Islet precursor cell (in vitro differentiated cells): ENCODE measurements around the gene ACVR1B.

Source experiments
- DNase-seq: peaks from one replicate; pipeline ENCODE4 v3.0.0-alpha.2; 2018

ACVR1B gene

DNA sequence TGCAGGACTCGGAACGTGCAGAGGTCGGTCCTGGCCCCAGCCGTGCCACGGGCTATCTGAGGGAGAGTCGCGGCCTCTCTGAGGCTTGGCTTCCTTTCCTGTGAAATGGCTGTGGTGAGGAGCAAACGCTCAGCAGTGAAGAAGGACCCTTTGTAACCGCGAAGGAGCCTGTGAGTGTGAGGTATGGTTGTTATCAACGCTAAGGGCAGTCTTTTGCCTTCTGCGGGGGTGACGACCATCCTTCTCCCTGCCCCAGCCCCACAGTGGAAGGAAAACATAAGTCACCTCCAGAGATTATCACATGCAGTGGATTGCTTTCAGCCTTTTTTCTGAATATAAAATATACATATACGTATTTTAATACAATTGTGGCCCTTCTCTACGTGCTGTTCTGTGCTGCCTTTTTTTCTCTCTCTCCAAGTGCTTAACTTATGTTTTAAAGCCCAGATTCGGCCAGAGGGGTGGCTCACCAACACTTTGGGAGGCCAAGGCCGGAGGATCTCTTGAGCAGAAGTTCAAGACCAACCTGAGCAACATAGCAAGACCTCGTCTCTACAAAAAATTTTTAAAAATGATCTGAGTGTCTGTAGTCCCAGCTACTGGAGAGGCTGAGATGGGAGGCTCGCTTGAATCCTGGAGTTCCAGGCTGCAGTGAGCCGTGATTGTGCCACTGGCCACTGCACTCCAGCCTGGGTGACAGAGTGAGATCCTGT, 72.6 kb downstream of the ACVR1B start:
- DNase-seq, result no peak

DNA sequence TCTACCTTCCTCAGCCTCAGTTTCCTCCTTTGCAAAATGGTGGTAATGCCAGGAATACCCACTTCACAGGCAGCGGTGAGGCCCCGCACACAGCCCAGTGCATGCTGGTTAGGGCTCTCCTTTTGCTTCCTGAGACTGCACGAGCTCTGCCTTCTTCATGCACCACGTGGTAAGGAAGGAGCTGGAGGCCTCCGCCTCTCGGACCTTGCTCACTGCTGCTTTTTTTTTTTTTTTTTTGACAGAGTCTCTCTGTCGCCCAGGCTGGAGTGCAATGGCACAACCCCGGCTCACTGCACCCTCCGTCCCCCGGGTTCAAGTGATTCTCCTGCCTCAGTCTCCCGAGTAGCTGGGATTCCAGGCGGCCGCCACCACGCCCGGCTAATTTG, 73.3 kb downstream of the ACVR1B start:
- no peak for DNase-seq

DNA sequence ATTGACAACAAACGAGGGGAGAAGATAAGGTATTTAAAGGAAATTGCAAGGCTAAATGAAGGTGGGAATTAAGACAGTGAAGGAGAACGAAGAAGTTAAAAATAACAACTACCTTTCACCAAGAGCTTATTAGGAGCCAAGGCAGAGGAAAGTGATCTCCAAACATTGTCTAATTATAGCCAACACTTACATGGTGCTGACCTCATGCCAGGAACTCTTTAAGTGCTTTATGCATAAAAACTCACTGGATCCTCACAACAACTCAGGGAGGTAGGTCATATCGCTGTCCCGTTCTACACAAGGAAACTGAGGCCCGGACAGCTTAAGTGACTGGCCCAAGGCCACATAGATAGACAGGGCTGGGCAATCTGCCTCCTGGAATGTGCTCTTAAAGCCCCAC, 74.8 kb downstream of the ACVR1B start:
- no peak for DNase-seq

DNA sequence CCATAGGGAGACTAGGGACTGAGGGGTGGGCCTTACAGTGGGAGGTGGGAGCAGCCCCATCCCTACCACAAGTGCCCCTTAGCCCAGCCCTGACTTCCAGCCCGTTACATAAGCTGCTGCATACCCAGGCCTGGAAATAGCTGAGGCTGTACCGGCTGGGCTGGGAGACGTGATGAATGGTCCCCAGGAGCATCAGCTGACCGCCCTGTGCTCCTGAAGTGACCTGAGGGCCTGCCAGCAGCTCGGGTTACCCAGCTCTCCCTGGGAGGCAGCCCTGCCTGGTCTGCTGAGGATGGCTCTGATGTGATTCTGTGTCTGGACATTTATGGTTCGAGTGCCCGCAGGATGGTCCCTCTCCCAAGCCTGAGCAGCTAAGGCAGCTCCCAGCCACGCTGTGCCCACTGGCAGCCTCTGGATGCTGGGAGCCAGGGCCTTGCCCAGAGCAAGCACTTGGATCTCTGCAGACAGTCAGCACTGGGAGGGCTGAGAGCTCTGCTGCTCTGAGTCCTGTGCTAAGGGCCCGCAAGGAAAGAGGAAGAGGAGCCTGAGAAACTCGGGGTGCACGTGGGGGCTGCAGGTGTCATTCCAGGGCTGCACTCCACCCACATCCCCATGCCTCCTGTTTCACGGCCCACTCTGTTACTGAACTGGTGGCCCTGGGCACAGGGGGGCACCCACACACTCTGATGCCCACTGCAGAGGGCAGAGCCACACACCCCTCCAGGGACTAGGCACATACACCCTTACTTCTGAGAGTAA, 75.8 kb downstream of the ACVR1B start:
- DNase-seq, result peak; percentile 86

DNA sequence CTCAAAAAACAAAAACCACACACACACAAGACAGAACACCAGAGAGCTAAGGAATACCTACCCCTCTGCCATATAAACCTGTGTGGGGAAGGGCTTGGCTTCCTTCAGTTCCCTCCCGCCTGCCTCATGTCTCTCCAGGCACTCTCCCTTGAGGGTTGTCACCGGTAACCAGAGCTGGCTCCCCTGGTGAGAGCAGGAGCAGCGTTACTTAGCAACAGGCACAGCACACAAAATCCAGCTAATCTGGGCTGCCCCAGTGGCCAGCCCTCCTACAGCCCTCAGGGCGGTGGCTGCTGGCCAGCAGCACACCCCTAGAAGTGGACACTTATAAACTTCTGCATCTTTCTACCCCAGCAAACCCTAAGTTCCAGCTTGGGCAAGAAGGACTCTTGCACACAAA, 78.2 kb downstream of the ACVR1B start:
- peak; percentile 95 for DNase-seq

DNA sequence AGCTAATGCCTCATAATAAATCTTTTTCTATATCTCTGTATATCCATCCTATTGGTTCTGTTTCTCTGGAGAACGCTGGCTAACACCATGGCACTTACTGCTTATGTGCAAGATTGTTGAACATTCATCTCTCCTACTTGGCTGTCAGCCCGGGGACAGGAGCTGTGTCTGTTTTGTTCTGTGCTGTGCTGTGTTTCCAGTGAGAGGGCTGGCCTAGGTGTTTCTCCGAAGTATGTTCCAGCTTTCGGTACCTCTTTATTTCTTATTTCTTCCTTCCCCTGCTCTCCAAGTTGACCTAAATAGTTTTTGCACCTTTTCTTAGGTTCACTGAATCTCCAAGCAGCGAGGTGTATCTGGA, 80.9 kb downstream of the ACVR1B start:
- DNase-seq, result no peak

DNA sequence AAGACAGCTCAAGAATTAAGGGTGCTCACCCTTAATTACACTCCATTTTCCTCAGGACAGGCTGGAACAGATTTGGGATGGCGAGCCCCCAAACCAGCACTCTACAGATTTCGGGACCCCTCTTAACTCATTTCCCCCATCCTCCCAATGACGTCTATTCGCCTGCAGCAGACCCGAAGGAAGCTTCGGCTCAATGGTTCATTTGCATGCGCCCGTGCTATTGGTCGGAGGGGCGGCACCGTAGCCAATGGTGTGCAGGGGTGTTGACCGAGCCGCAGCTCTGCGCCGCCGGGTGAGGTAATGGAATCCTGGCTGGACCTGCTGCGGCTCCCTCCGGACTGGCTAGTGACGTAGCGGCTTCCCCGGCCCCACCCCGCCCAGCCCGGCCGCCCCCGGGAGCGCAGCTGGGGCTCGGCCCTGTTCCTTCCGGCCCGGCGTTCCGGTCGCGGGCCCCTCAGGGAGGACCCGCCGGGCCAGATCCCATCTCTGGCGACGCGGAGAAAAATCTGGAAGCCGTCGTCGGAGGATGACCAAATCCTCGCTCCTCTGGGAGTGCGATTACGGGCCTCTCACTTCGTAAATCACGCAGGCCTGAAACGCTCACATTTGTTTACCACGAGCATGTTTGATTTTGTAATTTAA, 81.4 kb downstream of the ACVR1B start:
- DNase-seq, result peak; percentile 100

DNA sequence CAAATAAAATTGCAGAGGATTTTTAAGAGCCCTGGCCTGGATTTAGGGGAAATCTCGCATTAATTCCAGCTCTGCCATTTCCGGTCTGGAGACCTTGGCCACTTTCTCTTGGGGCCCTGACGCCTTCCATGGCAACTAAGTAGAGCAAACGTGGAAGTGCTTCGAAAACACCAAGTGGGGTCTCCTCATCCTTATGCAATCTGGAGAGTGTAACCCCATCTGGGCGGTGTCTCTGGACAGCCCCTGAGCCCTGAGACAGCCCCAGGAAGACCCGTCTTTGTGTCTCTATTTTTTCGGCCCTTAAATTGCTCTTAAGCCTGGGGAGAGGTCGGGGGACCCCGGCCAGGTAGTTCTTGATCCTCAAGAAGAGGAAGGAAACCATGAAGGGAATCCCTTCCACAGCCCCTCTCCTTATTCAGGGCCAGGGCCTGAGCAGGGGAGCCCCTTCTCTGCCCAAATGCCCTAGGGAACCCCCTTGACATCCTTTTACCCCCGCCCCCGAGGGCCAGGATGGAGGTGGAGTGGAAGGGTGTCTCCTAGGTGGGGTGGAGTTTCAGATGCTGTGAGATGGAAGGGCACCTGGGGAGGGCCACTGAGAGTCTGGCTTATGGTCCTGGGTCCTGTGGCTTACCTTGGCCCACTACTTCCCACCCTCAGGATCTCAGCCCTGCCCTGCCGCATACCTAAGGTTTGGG, 82.1 kb downstream of the ACVR1B start:
- no peak for DNase-seq

DNA sequence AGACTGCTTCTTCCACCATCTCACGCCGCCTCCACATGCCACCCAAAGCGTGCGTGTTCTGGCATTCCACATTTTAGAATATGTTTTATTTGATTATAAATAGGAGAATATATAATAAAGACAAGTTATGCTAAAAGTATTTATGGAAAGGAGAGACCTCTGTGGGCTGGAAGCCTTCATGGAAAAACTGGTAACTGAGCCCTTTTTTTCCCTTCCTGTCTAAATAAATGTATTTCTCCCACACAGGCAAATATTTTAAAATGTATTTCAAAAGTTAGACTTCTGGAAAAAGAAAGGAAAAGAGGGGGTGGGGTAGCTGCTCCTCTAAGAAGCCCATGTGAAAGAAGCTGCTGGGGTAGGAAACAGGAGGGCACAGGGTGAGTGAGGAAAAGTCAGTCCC, 83.7 kb downstream of the ACVR1B start:
- DNase-seq, result no peak

DNA sequence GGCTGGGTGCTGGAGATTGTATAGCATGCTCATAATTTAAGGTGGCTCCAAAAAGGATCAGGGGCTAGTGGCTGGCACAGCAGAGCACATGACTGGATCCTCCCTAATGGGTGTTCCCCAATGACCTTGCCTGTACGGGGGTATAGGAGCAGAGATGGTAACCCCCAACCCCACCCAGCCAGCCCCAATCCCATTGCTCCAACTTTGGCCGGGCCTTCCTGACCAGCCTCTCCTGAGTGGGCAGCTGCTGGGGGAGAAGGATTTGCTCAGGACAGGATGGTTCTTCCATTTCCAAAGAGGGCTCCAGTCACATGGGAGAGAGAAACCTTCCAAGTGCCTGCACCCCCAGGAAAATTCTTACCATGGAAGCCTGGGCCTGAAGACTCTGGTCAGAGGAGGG, 84.4 kb downstream of the ACVR1B start:
- no peak for DNase-seq

DNA sequence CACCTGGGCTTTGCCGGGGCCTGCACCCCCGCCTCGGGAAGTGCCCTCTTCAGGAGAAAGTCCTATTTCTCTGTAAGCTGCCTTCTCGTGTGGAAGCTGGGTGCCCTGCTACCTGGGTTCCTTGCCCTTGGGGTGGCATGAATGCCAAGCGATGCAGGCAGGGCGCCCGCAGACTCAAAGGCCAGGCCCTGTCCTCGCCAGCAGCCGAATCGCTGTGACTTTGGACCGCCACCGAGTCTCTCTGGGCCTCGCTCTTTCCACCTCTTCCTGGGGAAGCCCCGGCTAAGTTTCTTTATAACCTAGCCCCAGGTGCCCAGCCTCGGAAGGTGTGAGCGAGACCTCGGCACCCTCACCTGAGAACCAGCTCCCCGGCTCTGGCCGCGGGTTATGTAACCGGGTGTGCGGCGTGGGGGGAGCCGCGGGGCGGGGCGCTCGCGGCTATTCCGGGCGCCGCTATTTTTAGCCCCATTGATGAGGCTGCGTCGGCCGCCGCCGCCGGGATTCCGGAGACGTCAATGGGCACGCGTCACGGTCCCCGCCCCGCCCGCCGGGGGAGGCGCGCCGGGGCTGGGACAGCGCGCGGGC, 85.2 kb downstream of the ACVR1B start:
- peak; percentile 91 for DNase-seq

DNA sequence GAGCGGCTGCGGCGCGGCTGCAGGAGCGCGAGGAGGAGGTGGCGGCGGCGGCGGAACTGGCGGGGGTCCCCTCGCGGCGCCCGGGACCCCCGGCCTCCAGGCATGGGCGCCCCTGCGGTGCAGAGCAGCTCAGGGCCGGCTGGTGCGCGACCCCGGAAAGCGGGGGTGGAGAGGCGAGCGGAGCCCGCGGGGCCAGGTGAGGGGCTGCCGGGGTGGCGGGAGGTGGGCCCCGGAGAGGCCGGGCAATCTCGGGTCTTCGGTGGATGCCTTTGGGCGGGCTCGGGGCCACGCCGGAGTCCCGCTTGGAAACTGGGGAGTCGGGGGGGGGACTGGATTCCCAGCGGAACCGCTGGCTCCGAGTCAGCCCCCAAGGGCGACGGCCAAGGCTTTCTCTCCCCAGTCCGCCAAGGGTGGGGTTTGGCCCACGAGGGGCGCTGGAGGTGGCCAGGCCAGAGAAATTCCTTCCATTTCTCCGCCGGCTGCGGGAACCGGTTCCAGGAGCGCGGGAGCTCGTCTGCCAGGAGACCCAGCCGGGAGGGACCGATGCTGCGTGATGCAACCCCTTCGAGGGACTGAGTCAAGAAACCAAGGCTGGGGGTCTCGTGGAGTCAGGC, 85.9 kb downstream of the ACVR1B start:
- peak; percentile 91 for DNase-seq

DNA sequence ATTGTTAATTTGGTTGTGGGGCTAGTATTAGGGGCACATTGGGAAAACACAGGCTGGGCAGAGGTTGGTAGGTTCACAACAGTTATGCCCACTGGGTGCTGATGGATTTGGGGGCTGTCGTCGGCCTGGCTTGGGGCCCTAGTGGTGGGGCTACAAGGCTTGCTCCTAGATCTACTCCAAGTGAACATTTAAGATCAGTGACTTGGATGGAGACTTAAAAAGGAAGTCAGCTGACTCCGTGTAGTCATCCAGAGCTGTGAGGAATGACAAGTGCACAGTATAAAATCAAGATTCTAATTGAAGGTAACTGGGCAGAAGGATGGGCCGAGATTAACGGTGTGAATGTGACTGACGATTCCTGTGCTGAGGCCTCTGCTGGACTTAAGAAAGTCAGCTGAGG, 86.9 kb downstream of the ACVR1B start:
- DNase-seq, result no peak

DNA sequence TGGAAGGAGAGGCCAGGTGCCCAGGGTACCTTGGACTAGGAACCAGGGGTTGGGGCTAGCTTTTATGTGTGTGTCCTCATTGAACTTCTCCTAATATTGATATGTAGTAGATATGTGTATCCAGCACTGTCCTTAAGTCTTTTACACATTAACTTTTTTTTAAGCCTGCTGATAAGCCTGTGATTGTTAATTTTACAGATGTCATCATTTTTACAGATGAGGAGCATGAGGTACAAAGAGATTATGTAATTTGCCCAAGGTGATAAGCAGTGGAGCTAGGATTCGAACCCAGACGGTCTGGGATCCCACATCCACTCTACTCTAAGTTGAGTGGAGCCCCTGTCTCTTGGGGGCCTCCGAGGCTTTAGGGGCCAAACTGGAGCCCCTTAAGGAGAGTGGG, 89.5 kb downstream of the ACVR1B start:
- no peak for DNase-seq

DNA sequence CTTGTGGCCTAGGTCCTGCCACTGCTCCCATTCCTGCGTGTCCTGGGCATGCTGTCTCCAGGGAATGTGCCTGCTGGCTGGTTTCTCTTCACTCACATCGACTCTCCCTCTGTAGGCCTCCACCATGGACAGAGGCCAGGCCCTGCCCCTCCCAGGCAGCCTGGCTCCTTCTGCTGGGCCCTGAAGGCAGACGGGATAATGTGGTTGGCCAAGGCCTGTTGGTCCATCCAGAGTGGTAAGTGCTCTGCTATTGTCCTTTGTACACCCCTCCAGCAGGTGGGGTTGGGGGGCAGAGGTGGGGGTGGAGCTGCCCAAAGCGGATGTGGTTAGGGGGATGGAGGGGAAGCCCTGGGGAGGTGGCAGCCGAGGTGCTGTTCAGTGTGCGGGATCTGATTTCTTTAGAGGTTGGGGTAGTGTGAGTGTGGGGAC, 90.2 kb downstream of the ACVR1B start:
- DNase-seq, result peak; percentile 87

DNA sequence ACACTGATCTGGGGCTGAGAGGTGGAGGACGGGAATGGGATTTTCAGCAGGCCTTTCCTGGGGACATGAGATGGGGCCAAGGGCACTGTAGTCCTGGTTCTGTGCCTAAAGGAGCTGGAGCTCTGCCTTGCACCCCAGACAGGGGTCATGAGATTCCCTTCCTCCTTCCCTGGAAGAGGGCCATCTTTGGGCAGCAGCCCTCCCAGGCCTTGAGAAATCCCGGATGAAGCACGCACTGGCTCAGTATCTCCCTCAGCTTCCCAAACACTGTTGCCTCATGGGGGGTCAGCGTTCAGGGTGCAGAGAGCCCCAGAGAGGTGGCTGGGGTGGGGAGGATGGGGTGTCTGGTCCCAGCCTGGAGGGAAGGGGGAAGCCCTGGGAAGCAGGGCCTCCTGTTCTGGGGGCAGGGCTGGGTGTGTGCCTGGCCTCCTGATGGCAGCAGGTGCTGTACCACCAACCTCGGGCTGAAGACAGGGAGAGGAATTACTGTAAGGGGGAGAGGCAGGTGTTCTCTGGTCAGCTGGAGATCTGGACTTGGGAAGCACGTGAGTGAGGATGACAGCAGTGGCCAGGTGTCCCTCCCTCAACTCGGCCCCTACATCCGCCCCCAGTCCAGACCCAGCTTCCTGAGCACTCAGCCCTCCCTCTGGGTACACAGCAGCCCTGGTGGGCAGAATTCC, 91.3 kb downstream of the ACVR1B start:
- no peak for DNase-seq

DNA sequence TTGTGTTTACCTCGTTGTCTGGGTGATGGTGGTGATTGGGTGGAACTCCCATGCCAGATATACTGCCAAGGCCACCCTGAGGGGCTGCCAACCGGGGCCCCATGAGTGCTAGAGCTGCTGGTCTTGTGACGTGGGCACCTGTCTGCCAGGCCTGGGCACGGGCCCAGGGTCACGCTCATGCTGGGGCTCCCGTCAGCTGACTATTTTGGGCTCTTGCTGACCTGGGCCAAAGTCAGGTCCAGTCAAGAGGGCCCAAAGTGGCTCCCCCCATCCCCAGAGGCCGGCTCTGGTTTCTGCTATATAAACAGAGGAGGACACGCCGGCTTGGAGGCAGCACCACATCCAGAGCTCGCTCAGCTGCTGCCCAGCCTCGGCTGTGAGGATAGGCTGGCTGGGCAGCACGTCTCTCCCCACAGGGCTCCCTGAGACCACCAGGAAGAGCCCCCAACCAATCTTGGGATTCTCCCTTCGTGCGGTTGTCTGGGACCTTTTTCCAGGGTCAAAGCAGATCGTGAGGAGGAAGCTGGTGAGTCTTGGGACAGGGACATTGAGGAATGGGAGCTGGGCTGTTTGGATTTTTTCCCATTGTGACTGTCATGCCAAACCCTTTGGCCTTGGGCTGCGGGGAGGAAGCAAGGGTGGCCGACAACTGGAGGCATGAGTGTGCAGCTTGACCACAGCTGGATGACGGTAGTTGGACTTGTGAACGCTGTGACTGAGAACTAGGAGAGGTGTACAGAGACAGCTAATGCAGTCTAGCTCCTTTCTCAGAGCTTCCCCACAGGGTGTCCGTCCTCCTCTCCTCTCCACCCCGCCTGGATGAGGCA, 92.1 kb downstream of the ACVR1B start:
- no peak for DNase-seq

DNA sequence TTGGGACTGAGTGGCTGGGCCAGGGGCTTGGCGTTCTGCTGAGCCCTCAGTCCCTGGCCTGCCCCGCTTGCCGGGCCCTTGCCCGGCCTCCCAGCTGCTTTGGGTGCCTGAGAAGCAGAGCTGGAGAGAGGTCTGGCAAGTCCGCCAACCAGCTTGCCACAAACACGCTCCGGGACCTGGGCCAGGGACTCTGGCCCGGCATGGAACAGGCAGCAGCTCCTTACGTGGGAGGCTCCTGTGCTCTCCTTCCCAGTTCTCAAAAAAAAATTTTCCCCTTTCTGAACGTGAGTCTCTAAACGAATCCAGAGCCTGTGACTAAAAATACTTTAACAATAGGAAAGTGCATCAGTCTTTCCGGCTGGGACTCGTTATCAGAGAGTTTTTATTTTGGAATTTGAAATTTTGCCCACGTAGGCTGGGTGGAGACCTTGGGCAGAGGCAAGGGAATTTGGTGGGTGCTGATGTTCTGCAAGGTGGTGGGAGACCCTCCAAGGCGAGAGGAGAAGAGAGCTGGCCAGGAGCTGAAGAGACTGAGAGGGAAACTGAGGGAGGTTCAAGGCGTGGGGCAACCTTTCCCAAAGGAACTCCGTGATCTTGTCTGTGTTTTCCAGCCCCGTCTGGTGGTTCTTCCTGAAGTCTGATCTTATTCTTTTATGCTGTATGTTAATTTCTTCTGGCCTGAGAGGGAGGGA, 92.9 kb downstream of the ACVR1B start:
- no peak for DNase-seq

DNA sequence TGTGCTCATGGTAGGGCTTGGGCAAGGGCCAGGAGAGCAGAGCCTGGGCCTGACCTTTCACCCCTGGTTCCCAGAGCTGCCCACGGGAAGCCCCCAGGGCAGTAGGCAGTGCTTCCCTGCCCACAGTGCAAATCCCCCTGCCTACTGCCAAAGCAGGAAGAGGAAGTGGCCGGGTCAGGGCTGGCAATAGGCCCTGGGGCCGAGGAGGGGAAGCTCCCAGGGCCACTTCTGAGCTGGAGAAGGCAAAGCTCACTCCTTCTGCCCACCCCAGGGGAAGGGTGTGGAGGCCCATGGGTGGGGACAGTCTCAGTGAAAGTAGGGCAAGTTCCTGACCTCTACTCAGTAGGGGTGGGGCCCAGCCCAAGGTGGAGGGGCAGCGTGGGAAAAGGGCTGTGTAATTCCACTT, 94.3 kb downstream of the ACVR1B start:
- peak; percentile 60 for DNase-seq
